Endothelial cell of umbilical vein (primary cell): ENCODE results near the gene SETD2. TPM values are rescaled to one million over a fixed set of nuclear protein-coding genes. Genes with fewer than 3 reads are reported as not detected.

Experiments
- BruUV-seq: library from RNA; stranded (reverse); fragments of 400-500 nt; replicated peaks from 2 replicates; lab custom pipeline; 2021; lab: Mats Ljungman, UMichigan
- CTCF ChIA-PET: fragments of 300-600, 350-600 bp; sonication (Branson Sonifier 250); formaldehyde crosslinking; loops from one replicate; lab custom pipeline; 2021; ENCODE audit warnings: antibody characterized with exemption, inconsistent platforms; lab: Charles Lee
- POLR2A ChIA-PET: fragments of 300-600, 350-600 bp; sonication (Branson Sonifier 250); formaldehyde crosslinking; loops from one replicate; lab custom pipeline; 2021; ENCODE audit warnings: antibody characterized with exemption, inconsistent platforms; lab: Charles Lee
- DNase-seq: peaks from one replicate; pipeline ENCODE4 v3.0.0-alpha.2; 2011; ENCODE audit warnings: low read depth, low spot score
- FAIRE-seq: peaks from 2 replicates; lab custom pipeline; 2011; peaks lifted over from hg19 to GRCh38; lab: Jason Lieb, UNC
- H2AFZ ChIP-seq: 2 replicates; pipeline ENCODE4 v1.6.0; 2012; ENCODE audit warnings: low read depth, low read length, control low read depth, inconsistent platforms
- H3K27ac ChIP-seq: 2 replicates; pipeline ENCODE4 v1.5.1; 2011; ENCODE audit warnings: low read depth, mild to moderate bottlenecking, control low read depth, low read length, moderate library complexity; ENCODE audit not compliant: insufficient read depth
- H3K27me3 ChIP-seq, 2 experiments: 2 replicates each; pipeline versions ENCODE4 v1.6.0 to v1.6.1; 2011; ENCODE audit warnings: low read length in 2 of 2, mixed read lengths in 1 of 2; ENCODE audit not compliant: control insufficient read depth in 2 of 2, insufficient read depth in 2 of 2
- H3K36me3 ChIP-seq, 2 experiments: 2 replicates in 1 of 2; 3 replicates in 1 of 2; pipeline ENCODE4 v1.5.1; 2011; ENCODE audit warnings: low read length in 2 of 2, mild to moderate bottlenecking in 1 of 2, moderate library complexity in 1 of 2; ENCODE audit not compliant: control insufficient read depth in 2 of 2, insufficient read depth in 2 of 2; ENCODE audit errors: extremely low read depth in 1 of 2
- H3K4me1 ChIP-seq: 3 replicates; pipeline ENCODE4 v1.5.1; 2011; ENCODE audit warnings: mild to moderate bottlenecking, low read length; ENCODE audit not compliant: control insufficient read depth, insufficient read depth; ENCODE audit errors: extremely low read depth
- H3K4me2 ChIP-seq: 2 replicates; pipeline ENCODE4 v1.6.1; 2011; ENCODE audit warnings: low read length, control low read depth, mixed read lengths; ENCODE audit not compliant: insufficient read depth
- H3K4me3 ChIP-seq, 3 experiments: fragments of 200-600 bp in 1 of 3; sonication (generic), shearing (Covaris generic) in 1 of 3; replicated peaks in 1 of 3; 2 replicates each; pipeline ENCODE4 v1.5.1; 2011 to 2016; ENCODE audit warnings: control low read depth in 3 of 3, low read length in 3 of 3, mild to moderate bottlenecking in 2 of 3, inconsistent platforms in 1 of 3, low read depth in 1 of 3, moderate library complexity in 1 of 3; ENCODE audit not compliant: insufficient read depth in 1 of 3
- H3K79me2 ChIP-seq: 2 replicates; pipeline ENCODE4 v1.6.0; 2012; ENCODE audit warnings: low read length, inconsistent platforms; ENCODE audit not compliant: control insufficient read depth, insufficient read depth
- H3K9ac ChIP-seq: replicated peaks from 2 replicates; pipeline ENCODE3; 2011; ENCODE audit warnings: low read length, control low read depth; ENCODE audit not compliant: insufficient read depth; ENCODE audit errors: extremely low read depth
- H3K9me1 ChIP-seq: replicated peaks from 3 replicates; pipeline ENCODE4 v1.6.0; 2011; ENCODE audit warnings: mild to moderate bottlenecking, low read length; ENCODE audit not compliant: control insufficient read depth, insufficient read depth; ENCODE audit errors: extremely low read depth
- H3K9me3 ChIP-seq: replicated peaks from 2 replicates; pipeline ENCODE4 v1.5.1; 2012; ENCODE audit warnings: low read length, inconsistent platforms; ENCODE audit not compliant: control insufficient read depth, insufficient read depth
- H4K20me1 ChIP-seq: replicated peaks from 2 replicates; pipeline ENCODE3; 2011; ENCODE audit warnings: mild to moderate bottlenecking, low read length; ENCODE audit not compliant: control insufficient read depth, insufficient read depth; ENCODE audit errors: extremely low read depth
- CTCF ChIP-seq, 2 donors: IDR thresholded peaks; 1 replicate in 1 of 2; 2 replicates in 1 of 2; pipeline ENCODE4 v1.5.1; 2011; ENCODE audit warnings: low read length in 2 of 2, mild to moderate bottlenecking in 2 of 2, moderate library complexity in 2 of 2, control low read depth in 1 of 2, inconsistent platforms in 1 of 2, low read depth in 1 of 2; ENCODE audit not compliant: insufficient read depth in 1 of 2; ENCODE audit errors: extremely low read depth in 1 of 2
- EZH2 ChIP-seq: IDR thresholded peaks from 2 replicates; pipeline ENCODE4 v1.6.1; 2012; ENCODE audit warnings: borderline replicate concordance, low read depth, mild to moderate bottlenecking, moderate library complexity, low read length, inconsistent platforms; ENCODE audit not compliant: severe bottlenecking
- FOS ChIP-seq: IDR thresholded peaks from 2 replicates; pipeline ENCODE4 v1.6.1; 2011; ENCODE audit warnings: mild to moderate bottlenecking, low read length, moderate library complexity, borderline replicate concordance; ENCODE audit not compliant: insufficient read depth
- GATA2 ChIP-seq: IDR thresholded peaks from 2 replicates; pipeline ENCODE4 v1.7.0; 2011; ENCODE audit warnings: low read depth, mild to moderate bottlenecking, moderate library complexity, mixed read lengths, low read length; ENCODE audit not compliant: insufficient read length, insufficient read depth
- JUN ChIP-seq: IDR thresholded peaks from 2 replicates; pipeline ENCODE4 v1.6.1; 2011; ENCODE audit warnings: borderline replicate concordance, low read depth; ENCODE audit not compliant: insufficient read length, insufficient read depth
- MAX ChIP-seq: IDR thresholded peaks from 2 replicates; pipeline ENCODE4 v1.6.1; 2011; ENCODE audit not compliant: insufficient read depth, insufficient read length
- MYC ChIP-seq: IDR thresholded peaks from one replicate; pipeline ENCODE4 v1.6.1; 2011; ENCODE audit warnings: mild to moderate bottlenecking, low read depth, low read length
- POLR2A ChIP-seq: IDR thresholded peaks from 2 replicates; pipeline ENCODE4 v1.6.1; 2012; ENCODE audit warnings: low read depth, mild to moderate bottlenecking, control low read depth, low read length
- POLR2AphosphoS5 ChIP-seq: IDR thresholded peaks from 2 replicates; pipeline ENCODE4 v1.6.1; 2012; ENCODE audit warnings: low read depth, mild to moderate bottlenecking, control low read depth, low read length, moderate library complexity; ENCODE audit not compliant: insufficient read depth
- dilution Hi-C: fragments of 300-500 bp; cut with MboI; formaldehyde crosslinking; loops from one replicate; pipeline ENCODE4 v1.15.0; 2019; ENCODE audit warnings: low sequenced_read_pairs; ENCODE audit not compliant: extremely low pct_ligation_motif_present
- intact Hi-C: fragments of 100-400 bp; cut with micrococcal nuclease; formaldehyde crosslinking; loops from one replicate; pipeline ENCODE4 v1.10.0; 2022
- polyA plus RNA-seq, 4 experiments: library from polyadenylated mRNA; depleted of rRNA in 3 of 4; stranded (reverse) in 3 of 4; unstranded in 1 of 4; fragments of >200 nt; gene quantifications; 2 replicates each; pipeline versions ENCODE4 v1.2.1 to v1.2.3, GENCODE V29; 2011 to 2012; ENCODE audit warnings: missing spikeins in 1 of 4
- total RNA-seq: library from RNA; stranded (reverse); gene quantifications from 2 replicates; pipeline ENCODE4 v1.2.3, GENCODE V29; 2021

Gene SETD2
- total and polyA plus RNA-seq, 2 donors (not counting 3 experiments of a cell fraction or from before 2014, with no cell fraction given): 13.7 to 41.4 TPM

GRCh38 chr3:47057212-47057671 is 106.7 kb downstream of the SETD2 start:
- no peaks in the 10 kb centered on the region for H3K9me3 ChIP-seq
- no peak overlapping the region for H3K9ac ChIP-seq
- POLR2A ChIA-PET: no interaction called here
- H3K36me3 ChIP-seq: peaks cover 0 to 6% of the 10 kb centered on the region in 2 experiments
- no peaks in the 10 kb centered on the region for H3K4me1 ChIP-seq
- no peak overlapping the region for H3K4me2 ChIP-seq
- DNase-seq (no peak), FAIRE-seq (no peak)
- intact Hi-C loops (no loop called here), dilution Hi-C loops (no loop called here)
- H4K20me1 ChIP-seq: no peaks in the 10 kb centered on the region
- CTCF ChIA-PET: no interaction called here
- TF ChIP-seq POLR2AphosphoS5: no peak
- TF ChIP-seq MYC: no peak
- no peak for TF ChIP-seq EZH2
- no peak for TF ChIP-seq GATA2
- no peak for TF ChIP-seq CTCF (IDR thresholded peaks at IDR 0.05; ENCODE audit: extremely low read depth in 1 of 2, insufficient read depth in 1 of 2, low read depth in 1 of 2, low read length in 2 of 2)
- no peak for TF ChIP-seq MAX
- no peak for TF ChIP-seq POLR2A
- no peak for TF ChIP-seq JUN
- no peak for TF ChIP-seq FOS
- H3K9me1 ChIP-seq: no peaks in the 10 kb centered on the region
- H2AFZ ChIP-seq: no peak overlapping the region
- H3K27ac ChIP-seq: no peak overlapping the region
- H3K79me2 ChIP-seq: peaks cover 14% of the 10 kb centered on the region
- no TSS peak for BruUV-seq
- H3K27me3 ChIP-seq: no peaks in the 10 kb centered on the region
- H3K4me3 ChIP-seq: no peak overlapping the region
